Natural killer cell (primary cell): ENCODE measurements around the gene WDR44. TPM values are rescaled to one million over a fixed set of nuclear protein-coding genes. Genes with fewer than 3 reads are reported as not detected.

Experiments used
- ATAC-seq, 3 donors: fragments of 150-1000 bp in 2 of 3; fragments of 200-7000 bp in 1 of 3; cut with Tn5 transposase; 1 replicate in 1 of 3; 2 replicates in 2 of 3; pipeline ENCODE4 v1.10.0; 2021; ENCODE audit warnings: mild to moderate bottlenecking in 2 of 3, moderate library complexity in 2 of 3
- DNase-seq, 2 donors: peaks; one replicate each; pipeline versions ENCODE4 v3.0.0 to v3.0.0-alpha.2; 2013 to 2021; ENCODE audit warnings: mixed read lengths in 1 of 2
- H3K27ac ChIP-seq: one replicate; pipeline ENCODE4 v1.5.1; 2013; ENCODE audit warnings: mild to moderate bottlenecking, low read length
- H3K27me3 ChIP-seq: one replicate; pipeline ENCODE4 v1.6.1; 2013; ENCODE audit warnings: low read length; ENCODE audit not compliant: control insufficient read depth, insufficient read depth
- H3K36me3 ChIP-seq: one replicate; pipeline ENCODE4 v1.6.1; 2013; ENCODE audit warnings: low read length; ENCODE audit not compliant: control insufficient read depth, insufficient read depth
- H3K4me1 ChIP-seq: one replicate; pipeline ENCODE4 v1.6.1; 2013; ENCODE audit warnings: low read length; ENCODE audit not compliant: control insufficient read depth, insufficient read depth
- H3K4me3 ChIP-seq: one replicate; pipeline ENCODE4 v1.5.1; 2013; ENCODE audit warnings: low read length
- H3K9me3 ChIP-seq: one replicate; pipeline ENCODE4 v1.6.1; 2013; ENCODE audit warnings: low read length; ENCODE audit not compliant: control insufficient read depth, insufficient read depth
- H3K27ac Mint-ChIP-seq, 2 donors: one replicate each; pipeline ENCODE4 v1.8.0; 2022; ENCODE audit warnings: mild to moderate bottlenecking in 2 of 2, mixed read lengths in 2 of 2, moderate library complexity in 1 of 2
- H3K27me3 Mint-ChIP-seq, 2 donors: one replicate each; pipeline ENCODE4 v1.8.0; 2022; ENCODE audit warnings: low read depth in 2 of 2, mixed read lengths in 2 of 2
- H3K36me3 Mint-ChIP-seq: one replicate; pipeline ENCODE4 v1.8.0; 2022; ENCODE audit warnings: mixed read lengths
- H3K4me1 Mint-ChIP-seq, 2 donors: one replicate each; pipeline ENCODE4 v1.8.0; 2022; ENCODE audit warnings: mixed read lengths in 2 of 2
- H3K4me3 Mint-ChIP-seq: one replicate; pipeline ENCODE4 v1.8.0; 2022; ENCODE audit warnings: mild to moderate bottlenecking, moderate library complexity, mixed read lengths
- H3K9me3 Mint-ChIP-seq, 2 donors: one replicate each; pipeline ENCODE4 v1.8.0; 2022; ENCODE audit warnings: mixed read lengths in 2 of 2
- WGBS: methylation state at CpG from one replicate; pipeline ENCODE4 v1.1.7; 2013; ENCODE audit warnings: missing lambda C conversion rate; ENCODE audit not compliant: insufficient coverage; 5-methylcytosine and 5-hydroxymethylcytosine counted together
- intact Hi-C: fragments of 100-400 bp; cut with micrococcal nuclease; formaldehyde crosslinking; loops from one replicate; pipeline ENCODE4 v1.14.2; 2022
- total RNA-seq, 4 donors: library from RNA; stranded (reverse); fragments of 120-200 nt in 1 of 4; gene quantifications; one replicate each; pipeline versions ENCODE4 v1.2.3 to v1.2.4, GENCODE V29; 2013 to 2022
- TF ChIP-seq, protein P1 (sequence below): fragments of 200-600 bp; IDR thresholded peaks from one replicate; pipeline ENCODE4 v1.8.0; 2022; ENCODE audit warnings: antibody characterized with exemption

Gene WDR44
- total RNA-seq, 3 donors from 2014 or later (not counting 1 experiment from before 2014, with no cell fraction given): 14.6 to 17.5 (median 16.0) TPM

DNA sequence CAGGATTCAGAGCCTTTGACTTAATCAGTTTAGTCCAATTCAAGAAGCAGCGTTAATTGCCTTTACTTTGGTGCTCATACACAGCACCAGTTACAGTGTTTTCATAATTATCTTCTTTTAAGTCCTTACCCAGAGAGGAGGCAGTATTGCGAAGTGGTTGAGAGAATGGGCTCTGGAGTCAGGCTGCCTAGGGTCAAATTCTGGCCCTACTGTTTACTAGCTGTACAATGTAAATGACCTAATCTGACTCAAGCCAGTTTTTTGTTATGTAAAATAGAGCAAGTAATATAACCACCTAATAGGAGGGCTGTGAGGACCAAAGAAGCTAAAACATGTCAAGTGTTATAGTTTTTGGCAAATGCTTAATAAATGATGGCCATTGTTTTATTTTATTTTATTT, 27.6 kb downstream of the WDR44 start:
- Histone ChIP-seq H3K9me3 (no peaks in the 10 kb centered on the region), H3K4me3 (no peak overlapping the region), H3K27ac (no peak overlapping the region), H3K36me3 (no peaks in the 10 kb centered on the region), H3K27me3 (no peaks in the 10 kb centered on the region), H3K4me1 (no peaks in the 10 kb centered on the region)
- H3K4me1 Mint-ChIP-seq: peaks cover 0 to 5% of the 10 kb centered on the region in 2 donors
- intact Hi-C loops: no loop called here
- H3K36me3 Mint-ChIP-seq: no peaks in the 10 kb centered on the region
- DNase-seq (no peak), ATAC-seq (no peak)
- TF ChIP-seq, protein P1, sequence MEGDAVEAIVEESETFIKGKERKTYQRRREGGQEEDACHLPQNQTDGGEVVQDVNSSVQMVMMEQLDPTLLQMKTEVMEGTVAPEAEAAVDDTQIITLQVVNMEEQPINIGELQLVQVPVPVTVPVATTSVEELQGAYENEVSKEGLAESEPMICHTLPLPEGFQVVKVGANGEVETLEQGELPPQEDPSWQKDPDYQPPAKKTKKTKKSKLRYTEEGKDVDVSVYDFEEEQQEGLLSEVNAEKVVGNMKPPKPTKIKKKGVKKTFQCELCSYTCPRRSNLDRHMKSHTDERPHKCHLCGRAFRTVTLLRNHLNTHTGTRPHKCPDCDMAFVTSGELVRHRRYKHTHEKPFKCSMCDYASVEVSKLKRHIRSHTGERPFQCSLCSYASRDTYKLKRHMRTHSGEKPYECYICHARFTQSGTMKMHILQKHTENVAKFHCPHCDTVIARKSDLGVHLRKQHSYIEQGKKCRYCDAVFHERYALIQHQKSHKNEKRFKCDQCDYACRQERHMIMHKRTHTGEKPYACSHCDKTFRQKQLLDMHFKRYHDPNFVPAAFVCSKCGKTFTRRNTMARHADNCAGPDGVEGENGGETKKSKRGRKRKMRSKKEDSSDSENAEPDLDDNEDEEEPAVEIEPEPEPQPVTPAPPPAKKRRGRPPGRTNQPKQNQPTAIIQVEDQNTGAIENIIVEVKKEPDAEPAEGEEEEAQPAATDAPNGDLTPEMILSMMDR: no peak
- H3K4me3 Mint-ChIP-seq: no peak overlapping the region
- H3K9me3 Mint-ChIP-seq: no peaks in the 10 kb centered on the region
- H3K27ac Mint-ChIP-seq: no peak overlapping the region
- H3K27me3 Mint-ChIP-seq: no peaks in the 10 kb centered on the region
- 100% methylated on average over 1 of the region's 2 CpGs for WGBS

DNA sequence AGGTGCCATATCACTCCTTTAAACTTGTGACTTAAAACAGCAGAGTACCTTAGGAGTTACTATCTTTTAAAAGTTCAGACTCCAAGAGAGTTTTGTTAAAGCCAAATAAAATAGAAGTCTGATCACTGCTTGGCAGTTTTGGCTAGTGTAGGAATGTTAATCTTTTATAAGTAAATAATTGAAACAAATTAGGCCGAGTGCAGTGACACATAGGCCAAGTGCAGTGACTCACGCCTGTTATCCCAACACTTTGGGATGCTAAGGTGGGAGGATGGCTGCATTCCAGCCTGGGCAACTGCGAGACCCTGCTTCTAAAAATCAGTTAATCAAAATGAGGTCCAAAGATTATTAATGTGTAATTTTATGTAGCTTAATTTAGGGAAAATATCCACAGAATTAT, 37.2 kb downstream of the WDR44 start:
- no peaks in the 10 kb centered on the region for H3K9me3 Mint-ChIP-seq
- H3K4me1 Mint-ChIP-seq: no peaks in the 10 kb centered on the region
- ATAC-seq: no peak

DNA sequence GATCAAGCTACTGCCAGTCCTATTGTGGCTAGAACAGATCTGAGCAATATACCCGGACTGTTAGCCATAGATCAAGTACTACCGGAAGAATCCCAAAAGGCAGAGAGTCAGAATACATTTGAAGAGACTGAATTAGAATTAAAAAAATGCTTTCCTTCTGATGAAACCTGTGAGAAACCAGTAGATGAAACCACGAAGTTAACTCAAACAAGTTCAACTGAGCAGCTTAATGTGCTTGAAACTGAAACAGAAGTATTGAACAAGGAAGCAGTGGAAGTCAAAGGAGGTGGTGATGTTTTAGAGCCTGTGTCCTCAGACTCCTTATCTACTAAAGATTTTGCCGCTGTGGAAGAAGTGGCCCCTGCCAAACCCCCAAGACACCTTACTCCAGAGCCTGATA, 46.8 kb downstream of the WDR44 start:
- no peak overlapping the region for H3K4me3 Mint-ChIP-seq
- Histone ChIP-seq H3K4me1 (no peaks in the 10 kb centered on the region), H3K27me3 (no peaks in the 10 kb centered on the region), H3K27ac (no peak overlapping the region), H3K4me3 (no peak overlapping the region), H3K36me3 (peaks cover 11% of the 10 kb centered on the region), H3K9me3 (no peaks in the 10 kb centered on the region)
- ATAC-seq (no peak), DNase-seq (no peak)
- TF ChIP-seq, protein P1: no peak
- intact Hi-C loops: no loop called here
- H3K4me1 Mint-ChIP-seq: no peaks in the 10 kb centered on the region
- H3K27me3 Mint-ChIP-seq: no peaks in the 10 kb centered on the region
- H3K9me3 Mint-ChIP-seq: no peaks in the 10 kb centered on the region
- WGBS: 47% methylated on average over 3 of the region's 4 CpGs
- H3K36me3 Mint-ChIP-seq: no peaks in the 10 kb centered on the region
- peak overlapping the region; percentile 18 to 60 for H3K27ac Mint-ChIP-seq

More for the DNA sequence above, 37.2 kb downstream of the WDR44 start:
- Mint-ChIP-seq H3K4me3 (no peak overlapping the region), H3K27me3 (no peaks in the 10 kb centered on the region), H3K27ac (no peak overlapping the region), H3K36me3 (no peaks in the 10 kb centered on the region)
- no peaks in the 10 kb centered on the region for H3K9me3 ChIP-seq
- H3K36me3 ChIP-seq: peaks cover 2% of the 10 kb centered on the region
- WGBS: 86% methylated on average over 2 of the region's 3 CpGs
- intact Hi-C loops: no loop called here
- no peaks in the 10 kb centered on the region for H3K27me3 ChIP-seq
- H3K4me3 ChIP-seq: no peak overlapping the region
- DNase-seq: no peak
- no peak overlapping the region for H3K27ac ChIP-seq
- no peaks in the 10 kb centered on the region for H3K4me1 ChIP-seq
- TF ChIP-seq, protein P1: no peak

DNA sequence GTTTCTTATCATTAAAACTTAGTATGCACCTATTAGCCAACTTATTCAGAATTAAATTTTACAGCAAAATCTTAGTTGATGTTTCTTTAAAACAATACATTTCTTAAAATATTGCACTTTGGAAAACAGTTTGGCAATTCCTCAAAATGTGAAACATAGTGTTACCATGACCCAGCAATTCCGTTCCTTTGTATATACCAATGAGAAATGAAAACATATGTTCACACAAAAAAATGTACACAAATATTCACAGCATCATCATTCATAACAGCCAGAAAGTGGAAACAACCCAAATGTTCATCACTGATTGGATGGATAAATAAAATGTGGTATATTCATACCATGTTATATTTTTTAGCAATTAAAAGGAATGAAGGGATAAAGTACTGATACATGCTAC, 50.2 kb downstream of the WDR44 start:
- no peak overlapping the region for H3K4me3 Mint-ChIP-seq
- intact Hi-C loops: no loop called here
- H3K36me3 Mint-ChIP-seq: no peaks in the 10 kb centered on the region

More for the DNA sequence above, 50.2 kb downstream of the WDR44 start:
- Mint-ChIP-seq H3K27ac (no peak overlapping the region), H3K27me3 (no peaks in the 10 kb centered on the region), H3K4me1 (no peaks in the 10 kb centered on the region), H3K9me3 (no peaks in the 10 kb centered on the region)
- Histone ChIP-seq H3K9me3 (no peaks in the 10 kb centered on the region), H3K36me3 (peaks cover 14% of the 10 kb centered on the region), H3K4me1 (no peaks in the 10 kb centered on the region), H3K27ac (no peak overlapping the region), H3K4me3 (no peak overlapping the region), H3K27me3 (no peaks in the 10 kb centered on the region)
- 100% methylated on average over 1 of the region's 1 CpG for WGBS
- DNase-seq (no peak), ATAC-seq (no peak)
- TF ChIP-seq, protein P1: no peak
